Measurements from ENCODE around the gene PTCH2. TPM values are rescaled to one million over a fixed set of nuclear protein-coding genes. Genes with fewer than 3 reads are reported as not detected.
"Not testable (repeated sequence)": the region's sequence is repeated elsewhere in the genome, so short reads cannot be mapped to it uniquely, and the experiment has no call there.

PTCH2 gene
- total and polyA plus RNA-seq, 2 donors from 2014 or later = 0.24 to 1.2 TPM

GRCh38 chr1:44801491-44802305 lies 41.4 kb downstream of the PTCH2 start:
- H3K4me3 ChIP-seq (ENCODE audit: low read length in 3 of 3) = peak overlapping the region; percentile 21 to 76 (median 49)
- intact Hi-C loops (cut with DNase I) = no loop called here
- H3K27ac ChIP-seq (ENCODE audit: low read depth in 2 of 2, low read length in 2 of 2) = peak overlapping the region; percentile 11 to 32
- FAIRE-seq (no peak), DNase-seq (peak in 3 of 5 donors; percentile 38 to 81 (median 53))
- no peaks in the 10 kb centered on the region for H3K27me3 ChIP-seq (ENCODE audit: control insufficient read depth, insufficient read depth, low read length)
- peaks cover 2 to 18% (median 5%) of the 10 kb centered on the region in 3 donors for H3K4me1 ChIP-seq (ENCODE audit: control insufficient read depth in 2 of 3, insufficient read depth in 2 of 3, low read depth in 1 of 3, low read length in 3 of 3)
- peak overlapping the region in 2 of 3 donors; percentile 37 to 51 for H3K9ac ChIP-seq (ENCODE audit: low read length in 3 of 3)
- no peaks in the 10 kb centered on the region for H3K9me3 ChIP-seq (ENCODE audit: control insufficient read depth in 2 of 3, insufficient read depth in 1 of 3, low read length in 3 of 3)
- no peak for TF ChIP-seq CTCF (IDR thresholded peaks at IDR 0.05; ENCODE audit: borderline replicate concordance, extremely low read depth, insufficient read depth)
- H3K36me3 ChIP-seq (ENCODE audit: control insufficient read depth in 2 of 3, insufficient read depth in 3 of 3, low read length in 3 of 3) = peaks cover 0 to 5% (median 4%) of the 10 kb centered on the region in 3 donors

GRCh38 chr1:44799770-44800584 lies 43.1 kb downstream of the PTCH2 start, which contains the start of gene PLK3:
Gene PLK3, plus strand, starts transcription at chr1:44800377. Its CDS starts 87 bp downstream, at chr1:44800464.
- Histone ChIP-seq H3K4me3 (ENCODE audit: low read length in 3 of 3) (peak within 1 kb of the TSS; percentile 64 to 76 (median 65)), H3K27ac (ENCODE audit: low read depth in 2 of 2, low read length in 2 of 2) (peak within 1 kb of the TSS; percentile 70 to 94), H3K36me3 (ENCODE audit: control insufficient read depth in 2 of 3, insufficient read depth in 3 of 3, low read length in 3 of 3) (peaks cover 0 to 4% (median 2%) of the 10 kb centered on the region in 3 donors), H3K9ac (ENCODE audit: low read length in 3 of 3) (peak within 1 kb of the TSS; percentile 40 to 82 (median 78)), H3K27me3 (ENCODE audit: control insufficient read depth, insufficient read depth, low read length) (no peaks in the 10 kb centered on the region), H3K4me1 (ENCODE audit: control insufficient read depth in 2 of 3, insufficient read depth in 2 of 3, low read depth in 1 of 3, low read length in 3 of 3) (peaks cover 0 to 15% (median 5%) of the 10 kb centered on the region in 3 donors), H3K9me3 (ENCODE audit: control insufficient read depth in 2 of 3, insufficient read depth in 1 of 3, low read length in 3 of 3) (no peaks in the 10 kb centered on the region)
- FAIRE-seq (peak; percentile 41), DNase-seq (peak; percentile 98 to 99 (median 99))
- intact Hi-C loops (cut with DNase I) = no loop called here
- TF ChIP-seq CTCF (IDR thresholded peaks at IDR 0.05; ENCODE audit: borderline replicate concordance, extremely low read depth, insufficient read depth) = peak; percentile 81

- H3K4me1 ChIP-seq (ENCODE audit: control insufficient read depth in 2 of 3, insufficient read depth in 2 of 3, low read depth in 1 of 3, low read length in 3 of 3) = peaks cover 0 to 15% (median 5%) of the 10 kb centered on the region in 3 donors
- H3K36me3 ChIP-seq (ENCODE audit: control insufficient read depth in 2 of 3, insufficient read depth in 3 of 3, low read length in 3 of 3) = peaks cover 0 to 2% (median 2%) of the 10 kb centered on the region in 3 donors
- no peak for TF ChIP-seq CTCF (IDR thresholded peaks at IDR 0.05; ENCODE audit: borderline replicate concordance, extremely low read depth, insufficient read depth)
- no peaks in the 10 kb centered on the region for H3K9me3 ChIP-seq (ENCODE audit: control insufficient read depth in 2 of 3, insufficient read depth in 1 of 3, low read length in 3 of 3)
- DNase-seq (peak in 1 of 5 donors; percentile 69), FAIRE-seq (no peak)
- no peak overlapping the region for H3K9ac ChIP-seq (ENCODE audit: low read length in 3 of 3)
- intact Hi-C loops (cut with DNase I) = no loop called here
- H3K27me3 ChIP-seq (ENCODE audit: control insufficient read depth, insufficient read depth, low read length) = no peaks in the 10 kb centered on the region
- H3K27ac ChIP-seq (ENCODE audit: low read depth in 2 of 2, low read length in 2 of 2) = no peak overlapping the region
- H3K4me3 ChIP-seq (ENCODE audit: low read length in 3 of 3) = no peak overlapping the region
Measured at GRCh38 chr1:44798481-44799365, 44.3 kb downstream of the PTCH2 start.

- intact Hi-C loops (cut with DNase I); H3K9ac ChIP-seq (ENCODE audit: low read length in 3 of 3); H3K27me3 ChIP-seq (ENCODE audit: control insufficient read depth, insufficient read depth, low read length); FAIRE-seq; H3K27ac ChIP-seq (ENCODE audit: low read depth in 2 of 2, low read length in 2 of 2); H3K4me3 ChIP-seq (ENCODE audit: low read length in 3 of 3); H3K9me3 ChIP-seq (ENCODE audit: control insufficient read depth in 2 of 3, insufficient read depth in 1 of 3, low read length in 3 of 3); H3K36me3 ChIP-seq (ENCODE audit: control insufficient read depth in 2 of 3, insufficient read depth in 3 of 3, low read length in 3 of 3): not testable (repeated sequence)
- peak in 1 of 5 donors; percentile 34 for DNase-seq
- H3K4me1 ChIP-seq (ENCODE audit: control insufficient read depth in 2 of 3, insufficient read depth in 2 of 3, low read depth in 1 of 3, low read length in 3 of 3) = peaks cover 0 to 15% (median 5%) of the 10 kb centered on the region in 3 donors
Measured at GRCh38 chr1:44797886-44798285, 45.2 kb downstream of the PTCH2 start.

Data from kidney (tissue), 14 donors.